Activated T-helper 1 cell treated with anti-CD3 and anti-CD28 coated beads, Interleukin-2, amount 50 U/mL, for 16 hours (primary cell): ENCODE data around the gene ERLEC1.
"Not testable (repeated sequence)": the region's sequence is repeated elsewhere in the genome, so short reads cannot be mapped to it uniquely, and the experiment has no call there.

ENCODE experiments used
- DNase-seq, 2 donors: peaks; one replicate each; pipeline ENCODE4 v3.0.0-alpha.2; 2020; ENCODE audit warnings: low read depth in 1 of 2, low spot score in 1 of 2

The ERLEC1 gene

DNA sequence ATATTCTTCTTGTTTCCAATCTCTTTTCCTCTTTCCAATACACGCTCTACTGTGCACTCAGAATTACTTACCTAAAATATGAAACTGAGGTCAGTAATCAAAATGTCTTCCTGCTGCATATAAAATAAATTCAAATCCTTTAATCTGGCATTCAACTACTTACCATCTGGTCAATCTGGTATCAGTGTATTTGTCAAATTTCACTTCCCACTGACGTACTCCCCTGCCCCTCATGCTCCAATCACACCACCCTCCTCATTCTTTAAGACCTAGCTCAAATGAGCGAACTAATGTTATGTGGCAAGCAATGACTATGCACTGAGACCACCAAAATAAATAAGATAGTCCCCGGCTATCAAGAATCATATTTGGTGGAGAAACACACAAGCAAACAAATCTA is 6.8 kb upstream of the ERLEC1 start:
- no peak for DNase-seq

DNA sequence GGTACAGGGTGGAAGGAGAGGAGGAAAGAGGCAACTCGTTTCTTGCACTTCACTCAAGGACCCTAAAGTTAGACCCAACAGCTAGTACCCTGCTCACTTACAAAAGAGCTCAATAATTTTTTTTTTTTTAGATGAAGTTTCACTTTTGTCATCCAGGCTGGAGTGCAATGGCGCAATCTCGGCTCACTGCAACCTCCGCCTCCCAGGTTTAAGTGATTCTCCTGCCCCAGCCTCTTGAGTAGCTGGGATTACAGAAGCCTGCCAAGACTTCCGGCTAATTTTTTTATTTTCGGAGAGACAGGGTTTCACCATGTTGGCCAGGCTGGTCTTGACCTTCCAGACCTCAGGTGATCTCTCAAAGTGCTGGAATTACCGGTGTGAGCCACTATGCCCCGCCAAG is 4.2 kb upstream of the ERLEC1 start:
- no peak for DNase-seq

DNA sequence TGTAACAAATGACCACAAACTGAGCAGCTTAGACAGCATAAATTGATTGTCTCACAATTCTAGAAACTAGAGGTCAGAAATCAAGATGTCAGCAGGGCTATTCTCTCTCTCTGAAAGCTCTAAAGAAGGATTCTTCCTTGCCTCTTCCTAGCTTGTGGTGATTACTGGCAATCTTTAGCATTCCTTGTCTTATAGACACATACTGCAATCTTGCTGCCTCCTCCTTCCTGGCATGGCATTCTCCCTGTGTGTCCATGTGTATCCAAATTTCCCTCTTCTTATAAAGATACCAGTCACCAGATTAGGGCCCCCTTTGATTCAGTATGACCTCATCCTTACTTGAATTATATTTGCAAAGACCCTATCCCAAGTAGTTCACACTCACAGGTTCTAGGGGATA is 2.4 kb upstream of the ERLEC1 start:
- DNase-seq = no peak

GRCh38 chr2:53785366-53785765 is 1.5 kb upstream of the ERLEC1 start:
- no peak for DNase-seq

GRCh38 chr2:53786352-53786704 is 516 bp upstream of the ERLEC1 start:
- DNase-seq = peak in 1 of 2 donors; percentile 3

DNA sequence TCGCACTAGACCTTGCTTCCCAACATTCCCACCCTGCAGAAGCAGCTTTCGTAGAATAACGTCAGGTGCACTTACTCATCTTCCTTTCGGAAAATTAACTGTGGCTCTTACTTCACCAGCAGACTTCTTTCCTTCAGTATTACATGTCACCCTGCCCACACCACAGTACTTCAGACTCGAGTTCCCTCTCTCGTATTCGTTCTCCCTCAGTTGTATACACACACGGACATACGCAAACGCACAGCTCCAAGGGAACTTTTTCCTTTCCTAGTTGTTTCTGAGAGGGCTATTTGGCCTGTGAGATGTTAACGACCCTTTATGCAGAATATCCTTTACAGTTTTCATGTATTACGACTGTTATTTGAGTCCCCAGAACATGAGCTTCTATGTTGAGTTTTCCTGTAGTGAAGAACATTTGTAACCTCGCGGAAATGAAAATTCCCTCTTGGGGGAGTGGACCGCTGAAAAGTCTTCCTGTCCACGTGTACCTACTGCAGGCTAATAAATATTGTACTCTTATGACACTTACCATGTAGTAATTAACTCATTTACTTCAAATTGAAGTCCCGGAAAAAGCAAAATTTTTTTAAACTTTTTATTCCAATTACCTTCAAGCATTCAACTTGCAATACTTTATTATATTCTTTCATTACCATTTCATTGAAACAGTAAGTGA is 908 bp downstream of the ERLEC1 start:
- DNase-seq = no peak

DNA sequence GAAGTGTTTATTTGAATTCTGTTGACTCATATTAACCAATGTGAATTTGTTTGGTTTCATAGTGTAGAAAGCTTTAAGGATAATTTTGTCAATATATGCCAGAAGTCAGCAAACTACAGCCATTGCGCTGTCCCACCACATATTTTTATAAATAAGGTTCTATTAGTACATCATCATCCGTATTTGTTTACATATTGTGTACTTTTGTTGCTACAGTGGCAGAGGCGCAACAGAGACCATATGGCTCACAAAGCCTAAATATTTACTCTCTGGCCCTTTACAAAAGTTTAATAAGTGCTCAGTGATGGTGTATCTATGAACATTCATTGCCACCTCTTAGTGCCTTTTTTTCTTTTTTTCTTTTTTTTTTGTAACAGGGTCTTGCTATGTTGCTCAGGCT is 6.4 kb downstream of the ERLEC1 start:
- DNase-seq = no peak

DNA sequence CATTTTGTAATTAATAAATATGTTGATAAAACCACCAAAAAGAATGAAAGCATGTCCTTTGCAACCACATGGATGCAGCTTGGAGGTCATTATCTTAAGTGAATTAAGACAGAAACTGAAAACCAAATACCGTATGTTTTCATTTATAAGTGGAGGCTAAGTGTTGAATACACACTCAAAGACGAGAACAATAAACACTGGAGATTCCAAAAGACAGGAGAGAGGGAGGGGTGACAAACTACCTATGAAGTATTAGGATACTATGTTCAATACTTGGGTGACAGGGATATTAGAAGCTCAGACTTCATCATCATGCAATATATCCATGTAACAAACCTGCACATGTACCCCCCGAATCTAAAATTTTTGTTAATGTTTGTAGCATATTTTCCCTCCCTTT is 7.0 kb downstream of the ERLEC1 start:
- no peak for DNase-seq

DNA sequence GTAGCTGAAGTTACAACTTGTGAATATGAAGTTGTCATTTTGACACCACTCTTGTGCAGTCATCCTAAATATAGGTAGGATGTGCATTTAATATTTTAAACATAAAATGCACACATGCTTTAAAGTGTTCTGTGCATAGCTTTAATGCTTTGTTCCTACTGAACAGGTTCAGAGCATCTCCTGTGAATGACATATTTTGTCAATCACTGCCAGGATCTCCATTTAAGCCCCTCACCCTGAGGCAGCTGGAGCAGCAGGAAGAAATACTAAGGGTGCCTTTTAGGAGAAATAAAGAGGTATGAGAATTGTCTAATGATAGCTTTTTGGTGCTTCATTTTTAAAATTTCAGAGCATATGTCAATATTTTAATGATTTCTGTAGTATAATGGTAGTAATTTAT is 14.7 kb downstream of the ERLEC1 start:
- no peak for DNase-seq

- DNase-seq = no peak
Observed at GRCh38 chr2:53802617-53803151, 15.8 kb downstream of the ERLEC1 start.

DNA sequence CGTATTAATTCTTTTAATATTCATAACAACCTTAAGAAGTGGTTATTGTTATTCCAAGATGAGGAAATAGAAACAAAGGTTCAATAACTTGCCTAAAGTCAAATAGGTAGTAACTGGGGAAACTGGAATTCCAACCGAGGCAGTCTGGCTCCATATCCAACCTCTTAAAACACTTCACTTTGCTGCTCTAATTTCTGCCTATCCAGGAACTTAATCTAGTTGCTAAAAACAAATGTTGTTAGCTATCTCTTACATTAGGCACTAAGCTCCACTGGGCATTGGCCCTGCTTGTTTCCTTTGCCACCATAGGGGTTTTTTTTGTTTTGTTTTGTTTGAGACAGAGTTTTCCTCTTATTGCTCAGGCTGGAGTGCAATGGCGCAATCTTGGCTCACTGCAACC is 24.8 kb downstream of the ERLEC1 start:
- no peak for DNase-seq

DNA sequence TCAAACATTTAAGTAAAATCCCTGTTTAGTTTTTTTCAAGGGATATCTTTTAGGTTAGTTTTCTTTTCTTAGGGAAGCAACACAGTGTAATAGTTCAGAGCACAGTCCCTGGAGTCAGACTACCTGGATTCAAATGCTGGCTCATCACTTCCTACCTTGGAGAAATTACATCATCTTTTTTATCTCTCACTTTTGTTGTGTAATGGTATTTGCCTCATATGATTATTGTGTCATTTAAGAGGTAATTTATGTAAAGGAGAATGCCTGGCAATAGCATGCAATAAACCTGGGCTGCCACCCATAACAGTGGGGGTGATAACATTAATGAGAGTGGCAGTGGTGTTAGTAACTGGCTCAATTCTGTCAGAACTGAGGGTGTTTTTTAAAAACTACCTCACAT is 26.3 kb downstream of the ERLEC1 start:
- DNase-seq = no peak

GRCh38 chr2:53818854-53819435 is 32.1 kb downstream of the ERLEC1 start:
- DNase-seq = no peak

DNA sequence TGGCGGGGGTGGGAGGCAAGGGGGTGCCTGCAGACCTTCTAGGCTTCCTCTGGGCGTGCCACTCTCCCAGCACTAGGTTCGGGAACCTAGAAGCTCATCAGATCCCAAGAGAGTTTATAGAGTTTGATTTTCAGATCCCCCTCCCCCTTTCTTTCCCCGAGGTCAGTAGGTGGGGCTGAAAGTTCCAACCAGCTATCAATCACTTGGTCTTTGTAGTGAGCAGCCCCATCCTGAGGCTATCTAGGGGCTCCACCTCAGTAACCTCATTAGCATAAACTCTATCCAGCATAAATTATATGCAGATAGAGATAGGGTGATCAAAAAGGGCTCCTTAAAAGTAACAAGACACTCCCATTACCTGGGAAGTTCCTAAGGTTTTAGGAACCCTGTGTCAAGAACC is 32.8 kb downstream of the ERLEC1 start:
- no peak for DNase-seq

- DNase-seq = no peak
Observed at GRCh38 chr2:53820048-53820447, 33.2 kb downstream of the ERLEC1 start.

DNA sequence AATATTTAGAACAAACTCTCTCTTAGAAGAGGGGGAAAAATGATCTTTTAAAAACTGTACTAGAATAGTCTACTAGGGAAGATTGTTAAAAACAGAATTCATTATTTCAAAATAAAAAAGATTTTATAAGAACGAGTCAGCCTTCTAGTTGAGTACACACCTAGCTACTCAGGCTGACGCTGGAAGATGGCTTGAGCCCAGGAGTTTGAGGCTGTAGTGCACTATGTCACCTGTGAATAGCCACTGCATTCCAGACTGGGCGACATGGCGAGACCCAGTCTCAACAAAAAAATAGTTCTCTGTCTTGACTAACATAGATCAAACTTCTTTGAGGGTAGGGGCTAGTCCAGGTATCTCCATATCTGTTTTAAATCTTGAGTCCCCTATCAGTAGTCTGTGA is 33.9 kb downstream of the ERLEC1 start:
- no peak for DNase-seq

- DNase-seq = no peak
Observed at GRCh38 chr2:53821810-53822209, 35.0 kb downstream of the ERLEC1 start.

DNA sequence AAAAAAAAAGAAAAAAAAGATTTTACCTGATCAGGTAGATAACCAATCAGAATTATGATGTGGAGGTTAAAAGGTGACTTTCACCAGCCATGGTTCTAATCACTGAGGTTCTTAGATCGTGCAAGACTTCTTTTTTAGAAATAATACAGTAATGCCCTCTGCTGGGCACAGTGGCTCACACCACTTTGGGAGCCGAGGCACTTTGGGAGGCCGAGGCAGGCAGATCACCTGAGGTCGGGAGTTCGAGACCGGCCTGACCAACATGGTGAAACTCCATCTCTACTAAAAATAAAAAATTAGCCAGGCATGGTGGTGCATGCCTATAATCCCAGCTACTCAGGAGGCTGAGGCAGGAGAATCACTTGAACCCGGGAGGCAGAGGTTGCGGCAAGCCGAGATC is 36.8 kb downstream of the ERLEC1 start:
- not testable (repeated sequence) for DNase-seq

DNA sequence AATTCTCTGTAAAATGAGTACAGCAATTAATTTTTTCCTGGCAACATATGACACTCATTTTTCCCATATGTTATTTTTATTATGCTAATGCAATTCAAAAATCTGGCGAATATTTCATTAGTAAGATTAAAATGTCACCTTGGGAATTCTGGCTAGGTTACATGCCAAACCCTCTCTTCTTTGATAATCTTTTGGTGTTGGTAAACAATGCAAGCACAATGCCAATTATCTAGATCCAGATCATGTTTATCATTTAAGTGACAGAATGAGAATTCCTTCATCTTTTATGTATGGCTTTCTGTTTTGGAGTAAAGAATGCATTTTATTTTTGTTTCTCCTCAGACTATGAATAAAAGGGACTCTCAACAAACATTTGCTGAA is 39.2 kb downstream of the ERLEC1 start:
- DNase-seq = no peak

- no peak for DNase-seq
Observed at GRCh38 chr2:53826587-53827397, 39.9 kb downstream of the ERLEC1 start.

DNA sequence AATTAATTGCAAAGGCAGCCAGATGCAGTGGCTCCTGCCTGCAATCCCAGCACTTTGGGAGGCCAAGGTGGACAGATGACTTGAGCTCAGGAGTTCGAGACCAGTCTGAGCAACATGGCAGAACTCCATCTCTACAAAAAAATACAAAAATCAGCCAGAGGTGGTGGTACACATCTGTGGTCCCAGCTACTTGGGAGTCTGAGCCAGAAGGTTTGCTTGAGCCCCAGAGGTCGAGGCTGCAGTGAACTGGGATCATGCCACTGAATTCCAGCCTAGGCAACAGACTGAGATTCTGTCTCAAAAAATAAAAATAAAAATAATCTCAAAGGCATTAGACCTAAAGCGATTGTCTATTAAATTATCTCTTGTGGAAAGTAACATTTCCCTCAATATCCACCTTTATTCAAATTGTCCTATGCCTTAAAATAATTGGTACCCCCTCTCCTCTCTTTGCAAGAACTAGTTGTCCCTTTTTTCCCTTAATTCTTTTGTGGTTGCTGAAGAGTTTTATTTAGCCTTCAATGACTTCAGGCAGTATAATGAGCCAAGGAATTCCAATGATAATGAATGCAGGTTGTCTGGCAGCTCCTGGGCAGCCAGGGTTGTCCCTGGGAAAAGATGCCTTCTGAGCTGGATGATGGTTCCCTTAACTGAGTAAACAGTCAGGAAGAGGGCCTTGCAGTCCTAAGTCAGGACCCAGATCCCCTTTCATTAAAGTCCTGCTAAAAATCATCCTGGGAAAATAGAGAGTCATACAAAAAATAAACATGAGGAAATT is 40.7 kb downstream of the ERLEC1 start:
- no peak for DNase-seq

GRCh38 chr2:53828331-53828730 is 41.5 kb downstream of the ERLEC1 start:
- no peak for DNase-seq
